DOHH2 (cell line): ENCODE data around the gene C1orf159.

Experiments
- H3F3A ChIP-seq: fragments of 200-600 bp; sonication (generic), shearing (Covaris generic); 2 replicates; pipeline ENCODE4 v1.6.0; 2016; ENCODE audit warnings: antibody characterized with exemption, mild to moderate bottlenecking; ENCODE audit not compliant: control insufficient read depth, insufficient read depth
- H3K27ac ChIP-seq: fragments of 200-600 bp; sonication (generic); 2 replicates; pipeline ENCODE4 v1.5.1; 2014; ENCODE audit warnings: low read depth, mild to moderate bottlenecking, low read length, moderate library complexity
- H3K27me3 ChIP-seq: fragments of 200-600 bp; sonication (generic); 2 replicates; pipeline ENCODE4 v1.6.1; 2014; ENCODE audit warnings: mild to moderate bottlenecking, low read length, mixed read lengths; ENCODE audit not compliant: control insufficient read depth
- H3K36me3 ChIP-seq: fragments of 200-600 bp; sonication (generic); 2 replicates; pipeline ENCODE4 v1.6.1; 2014; ENCODE audit warnings: mild to moderate bottlenecking, low read length, moderate library complexity, mixed read lengths; ENCODE audit not compliant: control insufficient read depth
- H3K4me1 ChIP-seq: fragments of 200-600 bp; sonication (generic); 2 replicates; pipeline ENCODE4 v1.6.1; 2014; ENCODE audit warnings: mild to moderate bottlenecking, low read length, mixed read lengths; ENCODE audit not compliant: control insufficient read depth
- H3K4me2 ChIP-seq: fragments of 200-600 bp; sonication (generic); 2 replicates; pipeline ENCODE4 v1.6.0; 2014; ENCODE audit warnings: mild to moderate bottlenecking, low read length, moderate library complexity
- H3K4me3 ChIP-seq: fragments of 200-600 bp; sonication (generic); 2 replicates; pipeline ENCODE4 v1.5.1; 2014; ENCODE audit warnings: mild to moderate bottlenecking, low read length, mixed read lengths
- H3K79me2 ChIP-seq: fragments of 200-600 bp; sonication (generic); 2 replicates; pipeline ENCODE4 v1.6.1; 2014; ENCODE audit warnings: mild to moderate bottlenecking, low read length, mixed read lengths; ENCODE audit not compliant: control insufficient read depth
- H3K9me2 ChIP-seq: fragments of 200-600 bp; sonication (generic); replicated peaks from 2 replicates; pipeline ENCODE4 v1.6.1; 2014; ENCODE audit warnings: mild to moderate bottlenecking, low read length, mixed read lengths; ENCODE audit not compliant: control insufficient read depth
- H3K9me3 ChIP-seq: fragments of 200-600 bp; sonication (generic); 2 replicates; pipeline ENCODE4 v1.6.1; 2014; ENCODE audit warnings: antibody characterized with exemption, low read length, mixed read lengths; ENCODE audit not compliant: control insufficient read depth, insufficient read depth
- H4K20me1 ChIP-seq: fragments of 200-600 bp; sonication (generic); 2 replicates; pipeline ENCODE4 v1.6.0; 2014; ENCODE audit warnings: low read depth, mild to moderate bottlenecking, antibody characterized with exemption, low read length, moderate library complexity; ENCODE audit not compliant: control insufficient read depth, insufficient read depth
- EZH2phosphoT487 ChIP-seq: fragments of 200-600 bp; sonication (generic); IDR thresholded peaks from 2 replicates; pipeline ENCODE4 v1.6.1; 2017; ENCODE audit warnings: borderline replicate concordance, mild to moderate bottlenecking, antibody characterized with exemption, low read length, moderate library complexity, mixed read lengths
- TF ChIP-seq, protein P1 (sequence below): fragments of 200-600 bp; sonication (generic); IDR thresholded peaks from one replicate; pipeline ENCODE4 v1.5.1; 2014; ENCODE audit warnings: antibody characterized with exemption, mild to moderate bottlenecking, low read depth, low read length; ENCODE audit not compliant: poor library complexity, severe bottlenecking

C1orf159 gene

DNA sequence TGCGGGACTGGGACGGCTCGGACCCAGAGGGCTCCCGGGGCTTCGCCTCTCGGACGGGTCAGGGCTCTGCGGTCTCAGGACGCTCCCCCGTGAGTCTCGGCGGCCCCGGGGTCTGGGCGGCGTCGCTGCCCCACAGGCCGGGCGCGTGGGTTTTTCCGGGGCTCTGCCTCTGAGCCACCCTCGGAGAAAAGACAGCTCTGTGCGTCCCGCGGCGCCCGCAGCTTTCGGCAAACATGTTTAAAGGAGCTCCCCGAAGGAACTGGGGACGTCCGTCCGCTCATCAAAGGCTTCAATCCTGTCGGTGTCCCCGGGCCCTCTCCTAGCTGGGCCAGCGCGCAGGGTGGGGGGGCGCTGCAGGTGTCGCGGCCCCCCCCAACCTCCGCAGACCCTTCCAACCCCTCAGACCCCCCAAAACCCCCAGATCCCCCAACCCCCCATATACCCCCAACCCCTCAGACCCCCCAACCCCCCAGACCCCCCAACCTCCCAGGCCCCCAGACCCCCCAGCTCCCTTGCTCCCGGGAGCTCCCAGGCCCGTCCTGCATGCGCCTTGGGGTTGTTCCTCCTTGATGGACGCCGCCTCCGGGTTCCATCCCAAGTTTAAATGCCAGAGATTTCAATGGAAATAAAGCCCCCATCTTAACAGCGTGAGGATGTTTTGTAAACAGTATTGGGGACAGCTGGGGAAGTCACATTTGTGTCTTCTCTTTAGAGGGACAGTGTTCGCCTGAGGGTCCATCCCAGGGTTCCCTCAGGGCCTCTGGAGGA is 996 bp upstream of the C1orf159 start:
- no peak overlapping the region for H3K27ac ChIP-seq

DNA sequence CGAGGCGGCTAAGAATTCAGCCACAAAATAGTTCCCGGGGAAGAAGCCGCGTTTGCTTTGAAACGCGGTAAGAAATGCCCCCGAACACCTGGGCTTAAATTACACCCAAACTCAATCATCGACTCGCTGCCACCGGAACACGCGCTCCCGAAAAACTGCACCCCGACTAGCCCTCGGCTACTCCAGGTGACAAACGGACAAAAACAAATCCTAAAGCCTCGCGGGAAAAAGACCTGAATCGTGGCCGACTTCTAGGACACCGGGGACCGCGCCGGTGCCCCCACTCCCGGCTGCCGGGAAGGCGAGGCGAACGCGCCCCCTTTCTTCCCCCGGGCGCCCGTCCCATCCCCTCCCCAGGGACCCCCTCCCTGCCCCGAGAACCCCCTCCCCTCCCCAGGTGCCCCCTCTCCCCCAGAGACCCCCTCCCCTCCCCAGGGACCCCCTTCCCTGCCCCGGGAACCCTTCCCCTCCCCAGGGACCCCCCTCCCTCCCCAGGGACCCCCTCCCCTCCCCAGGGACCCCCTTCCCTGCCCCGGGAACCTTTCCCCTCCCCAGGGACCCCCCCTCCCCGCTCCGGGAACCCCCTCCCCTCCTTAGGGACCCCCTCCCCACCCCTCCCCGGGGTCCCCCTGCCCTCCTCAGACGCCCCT is 628 bp downstream of the C1orf159 start:
- no peak for TF ChIP-seq EZH2phosphoT487
- TF ChIP-seq, protein P1, sequence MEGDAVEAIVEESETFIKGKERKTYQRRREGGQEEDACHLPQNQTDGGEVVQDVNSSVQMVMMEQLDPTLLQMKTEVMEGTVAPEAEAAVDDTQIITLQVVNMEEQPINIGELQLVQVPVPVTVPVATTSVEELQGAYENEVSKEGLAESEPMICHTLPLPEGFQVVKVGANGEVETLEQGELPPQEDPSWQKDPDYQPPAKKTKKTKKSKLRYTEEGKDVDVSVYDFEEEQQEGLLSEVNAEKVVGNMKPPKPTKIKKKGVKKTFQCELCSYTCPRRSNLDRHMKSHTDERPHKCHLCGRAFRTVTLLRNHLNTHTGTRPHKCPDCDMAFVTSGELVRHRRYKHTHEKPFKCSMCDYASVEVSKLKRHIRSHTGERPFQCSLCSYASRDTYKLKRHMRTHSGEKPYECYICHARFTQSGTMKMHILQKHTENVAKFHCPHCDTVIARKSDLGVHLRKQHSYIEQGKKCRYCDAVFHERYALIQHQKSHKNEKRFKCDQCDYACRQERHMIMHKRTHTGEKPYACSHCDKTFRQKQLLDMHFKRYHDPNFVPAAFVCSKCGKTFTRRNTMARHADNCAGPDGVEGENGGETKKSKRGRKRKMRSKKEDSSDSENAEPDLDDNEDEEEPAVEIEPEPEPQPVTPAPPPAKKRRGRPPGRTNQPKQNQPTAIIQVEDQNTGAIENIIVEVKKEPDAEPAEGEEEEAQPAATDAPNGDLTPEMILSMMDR: no peak
- no peaks in the 10 kb centered on the region for H4K20me1 ChIP-seq
- H3K27ac ChIP-seq: no peak overlapping the region
- no peaks in the 10 kb centered on the region for H3K9me2 ChIP-seq
- peak overlapping the region; percentile 89 for H3K4me3 ChIP-seq
- peaks cover 5% of the 10 kb centered on the region; the same call in 1 of the 2 replicates for H3K9me3 ChIP-seq
- peaks cover 30% of the 10 kb centered on the region for H3K27me3 ChIP-seq
- H3K36me3 ChIP-seq: peaks cover 14% of the 10 kb centered on the region
- peaks cover 36% of the 10 kb centered on the region for H3K79me2 ChIP-seq
- H3K4me2 ChIP-seq: peak overlapping the region; percentile 62
- H3K4me1 ChIP-seq: peaks cover 8% of the 10 kb centered on the region
- no peaks in the 10 kb centered on the region for H3F3A ChIP-seq

More for the DNA sequence above, 996 bp upstream of the C1orf159 start:
- Histone ChIP-seq H3F3A (no peaks in the 10 kb centered on the region), H3K27me3 (peaks cover 31% of the 10 kb centered on the region), H3K4me1 (peaks cover 8% of the 10 kb centered on the region), H4K20me1 (no peaks in the 10 kb centered on the region), H3K79me2 (peaks cover 25% of the 10 kb centered on the region), H3K4me2 (peak overlapping the region; percentile 86), H3K9me2 (no peaks in the 10 kb centered on the region), H3K4me3 (peak overlapping the region; percentile 89), H3K9me3 (peaks cover 5% of the 10 kb centered on the region; the same call in 1 of the 2 replicates), H3K36me3 (peaks cover 10% of the 10 kb centered on the region)
- peak; percentile 46; the same call in 1 of the 2 replicates for TF ChIP-seq EZH2phosphoT487
- TF ChIP-seq, protein P1: no peak

DNA sequence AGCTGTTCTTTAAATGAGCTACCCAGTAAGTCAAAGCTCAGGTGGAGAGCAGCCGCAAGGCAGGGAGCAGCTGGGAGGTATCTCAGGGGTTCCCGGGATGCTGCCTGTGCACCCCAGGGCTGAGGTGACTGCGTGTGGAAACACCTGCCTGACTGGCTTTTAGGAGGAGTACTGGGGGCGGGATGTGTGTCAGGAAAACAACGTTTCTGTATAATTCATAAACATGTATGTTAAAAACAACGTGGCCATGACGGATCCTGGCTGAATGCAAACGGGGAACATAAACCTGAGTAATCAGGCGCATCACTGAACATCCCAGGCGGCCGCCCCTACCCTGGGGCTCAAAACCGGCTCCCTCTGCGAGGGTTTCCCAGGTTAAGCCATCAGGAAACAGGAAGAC is 1.5 kb downstream of the C1orf159 start:
- peaks cover 5% of the 10 kb centered on the region; the same call in 1 of the 2 replicates for H3K9me3 ChIP-seq
- no peak overlapping the region for H3K27ac ChIP-seq
- peaks cover 23% of the 10 kb centered on the region for H3K27me3 ChIP-seq
- no peaks in the 10 kb centered on the region for H3K9me2 ChIP-seq
- peaks cover 14% of the 10 kb centered on the region for H3K36me3 ChIP-seq
- H3K4me2 ChIP-seq: no peak overlapping the region
- no peaks in the 10 kb centered on the region for H4K20me1 ChIP-seq
- H3K4me3 ChIP-seq: no peak overlapping the region
- TF ChIP-seq EZH2phosphoT487: no peak
- H3F3A ChIP-seq: no peaks in the 10 kb centered on the region
- H3K79me2 ChIP-seq: peaks cover 44% of the 10 kb centered on the region
- peaks cover 8% of the 10 kb centered on the region for H3K4me1 ChIP-seq
